KBM-7 (cell line): ENCODE results near the gene DDOST.

ENCODE experiments used
- DNase-seq: peaks from one replicate; pipeline ENCODE4 v3.0.0-alpha.2; 2015
- in situ Hi-C: fragments of 300-500 bp; cut with MboI; formaldehyde crosslinking; loops from 2 replicates; pipeline ENCODE4 v1.14.3; 2020; ENCODE audit warnings: low sequenced_read_pairs, low pct_unique_long_range_greater_than_20kb, mixed read lengths

The DDOST gene

DNA sequence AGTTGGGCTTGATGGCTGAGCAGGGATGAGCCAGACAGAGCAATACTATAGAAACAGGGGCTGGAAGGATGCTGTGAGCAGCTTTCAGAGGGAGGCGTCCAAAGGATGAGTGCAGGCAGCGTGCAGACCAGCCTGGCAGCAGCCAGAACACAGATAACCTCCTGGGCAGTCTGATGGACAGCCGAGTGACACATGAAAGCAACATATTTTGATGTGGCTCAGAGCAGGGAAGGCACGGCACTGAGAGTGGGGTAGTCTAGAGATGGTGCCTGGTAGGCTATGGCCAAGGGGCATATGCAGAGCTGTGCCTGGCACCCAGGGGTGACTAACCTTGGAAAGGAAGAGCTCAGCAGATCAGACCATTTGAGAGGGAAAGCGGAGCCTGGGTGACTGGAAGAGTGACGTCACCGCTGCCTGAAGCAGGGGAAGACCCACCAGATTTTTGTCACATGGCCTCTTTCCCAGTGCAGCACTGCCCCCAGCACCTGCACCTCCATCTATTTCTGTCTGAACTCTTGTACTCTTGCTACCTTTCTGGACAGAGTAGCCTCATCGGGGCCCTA is 24.3 kb downstream of the DDOST start:
- DNase-seq: no peak
- in situ Hi-C loops: loop anchor here (10.0 kb wide), 1 partner anchor 62 kb away; no protein-coding TSS in a partner anchor

GRCh38 chr1:20634594-20635084 is 26.5 kb downstream of the DDOST start:
- peak; percentile 73 for DNase-seq
- in situ Hi-C loops: loop anchor here (10.0 kb wide), 1 partner anchor 60 kb away; no protein-coding TSS in a partner anchor

- DNase-seq: peak; percentile 54
- in situ Hi-C loops: loop anchor here (10.0 kb wide), 1 partner anchor 59 kb away; no protein-coding TSS in a partner anchor
Observed at GRCh38 chr1:20634065-20634593, 27.0 kb downstream of the DDOST start.

GRCh38 chr1:20633190-20634064 is 27.7 kb downstream of the DDOST start, which contains the start of gene PINK1:
Gene PINK1, plus strand, starts transcription at chr1:20633458. Its CDS starts 91 bp downstream, at chr1:20633549.
- DNase-seq: peak; percentile 95
- in situ Hi-C loops: loop anchor here (10.0 kb wide), 1 partner anchor 59 kb away; no protein-coding TSS in a partner anchor

GRCh38 chr1:20632386-20632785 is 28.8 kb downstream of the DDOST start:
- in situ Hi-C loops: loop anchor here (10.0 kb wide), 1 partner anchor 58 kb away; no protein-coding TSS in a partner anchor
- DNase-seq: no peak

DNA sequence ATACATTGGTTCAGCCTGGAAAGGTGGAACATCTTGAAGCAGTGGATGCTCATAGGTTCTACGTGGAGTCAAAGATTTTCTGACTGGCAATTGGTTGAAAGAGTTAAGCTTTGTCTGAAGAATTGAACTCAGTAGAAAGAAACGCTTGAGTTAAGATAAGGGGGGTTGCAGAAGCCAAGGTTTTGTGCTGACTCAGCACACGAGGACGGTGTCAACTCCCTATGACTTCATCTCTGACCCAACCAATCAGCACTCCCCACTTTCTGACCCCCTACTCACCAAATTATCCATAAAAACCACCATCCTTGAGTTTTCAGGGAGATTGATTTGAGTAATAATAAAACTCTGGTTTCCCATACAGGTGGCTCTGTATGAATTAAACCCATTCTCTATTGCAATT is 30.4 kb downstream of the DDOST start:
- DNase-seq: no peak
- in situ Hi-C loops: loop anchor here (10.0 kb wide), 1 partner anchor 56 kb away; no protein-coding TSS in a partner anchor

GRCh38 chr1:20626524-20626923 is 34.6 kb downstream of the DDOST start:
- DNase-seq: no peak
- in situ Hi-C loops: no loop called here

- DNase-seq: no peak
- in situ Hi-C loops: no loop called here
Observed at GRCh38 chr1:20626098-20626427, 35.1 kb downstream of the DDOST start.

DNA sequence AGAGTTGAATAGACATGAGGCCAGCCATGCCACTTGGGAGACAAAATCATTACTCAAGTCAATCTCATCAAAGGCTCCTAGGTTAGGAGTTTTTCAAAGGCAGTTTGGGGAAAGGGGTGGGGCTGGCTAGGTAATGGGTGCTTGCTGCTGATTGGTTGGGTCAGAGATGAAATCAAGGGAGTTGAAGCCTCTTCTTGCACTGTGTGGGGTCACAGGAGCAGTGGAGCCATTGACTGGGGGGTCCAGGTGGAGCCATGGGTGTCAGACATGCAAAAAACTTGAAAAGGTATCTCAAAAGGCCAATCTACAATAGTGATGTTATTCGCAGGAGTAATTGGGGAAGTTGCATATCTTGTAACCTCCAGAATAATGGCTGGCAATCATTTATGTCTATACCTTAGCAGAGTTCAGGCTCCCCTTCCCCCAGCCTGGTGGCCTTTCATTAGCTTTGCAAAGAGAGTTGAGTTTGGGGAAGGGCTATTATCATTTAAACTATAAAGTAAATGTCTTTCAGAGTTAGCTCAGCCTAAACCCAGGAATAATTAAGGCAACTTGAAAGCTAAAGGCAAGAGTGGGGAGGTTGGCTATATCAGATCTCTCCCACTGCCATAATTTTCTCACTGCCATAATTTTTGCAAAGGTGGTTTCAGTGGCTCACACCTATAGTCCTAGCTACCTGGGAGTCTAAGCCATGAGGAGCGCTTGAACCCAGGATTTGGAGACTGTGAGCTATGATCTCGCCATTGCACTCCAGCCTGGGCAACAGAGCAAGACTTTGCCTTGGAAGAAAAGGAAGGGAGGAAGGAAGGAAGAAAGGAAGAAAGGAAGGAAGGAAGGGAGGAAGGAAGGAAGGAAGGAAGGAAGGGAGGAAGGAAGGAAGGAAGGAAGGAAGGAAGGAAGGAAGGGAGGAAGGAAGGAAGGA is 35.7 kb downstream of the DDOST start:
- in situ Hi-C loops: no loop called here
- DNase-seq: no peak

DNA sequence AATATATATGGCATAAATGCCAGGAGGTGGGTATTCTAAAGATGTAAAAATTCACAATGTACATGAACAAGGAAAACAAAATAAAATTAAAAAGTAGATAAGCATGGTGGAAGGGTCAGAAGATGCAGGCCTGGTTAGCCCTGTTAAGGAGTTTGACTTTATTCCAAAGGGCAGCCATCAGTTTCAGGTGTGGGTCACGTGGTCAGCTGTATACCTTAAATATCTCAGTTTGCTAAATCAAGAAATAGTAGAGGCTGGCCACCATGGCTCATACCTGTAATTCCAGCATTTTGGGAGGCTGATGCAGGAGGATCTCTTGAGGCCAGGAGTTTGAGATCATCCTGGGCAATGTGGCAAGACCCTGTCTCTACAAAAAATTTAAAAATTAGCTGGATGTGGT is 36.5 kb downstream of the DDOST start:
- in situ Hi-C loops: no loop called here

DNA sequence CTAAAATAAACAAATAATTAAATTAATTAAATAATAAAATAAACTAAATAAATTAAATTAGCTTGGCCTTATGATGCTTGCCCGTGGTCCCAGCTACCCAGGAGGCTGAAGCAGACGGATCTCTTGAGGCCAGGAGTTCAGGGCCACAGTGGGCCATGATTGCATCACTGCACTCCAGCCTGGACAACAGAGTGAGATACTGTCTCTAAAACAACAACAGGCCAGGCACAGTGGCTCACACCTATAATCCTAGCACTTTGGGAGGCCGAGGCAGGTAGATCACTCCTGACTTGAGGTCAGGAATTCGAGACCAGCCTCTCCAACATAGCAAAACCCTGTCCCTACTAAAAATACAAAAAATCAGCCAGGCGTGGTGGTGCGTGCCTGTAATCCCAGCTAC is 40.2 kb downstream of the DDOST start:
- no peak for DNase-seq
- in situ Hi-C loops: no loop called here

More for the DNA sequence above, 36.5 kb downstream of the DDOST start:
- DNase-seq: no peak

DNA sequence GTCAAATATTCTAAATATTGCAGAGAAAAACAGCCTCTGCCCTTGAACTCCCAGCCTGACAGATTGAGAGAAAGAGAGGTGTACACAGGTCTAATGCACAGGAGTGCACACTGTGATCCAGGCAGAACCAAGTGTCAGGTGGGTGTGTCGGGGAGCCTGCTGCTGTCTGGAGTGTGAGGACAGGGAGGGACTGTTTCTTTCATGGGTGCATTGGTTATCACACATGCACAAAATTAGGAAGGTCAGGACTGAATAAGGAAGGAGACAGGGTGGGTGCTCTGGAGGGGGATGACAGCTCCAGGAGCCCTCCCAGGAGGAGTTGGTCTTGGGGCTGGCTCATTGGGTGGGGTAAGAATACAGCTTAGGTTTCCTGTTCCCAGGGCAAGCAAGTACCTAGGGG is 41.2 kb downstream of the DDOST start:
- in situ Hi-C loops: no loop called here
- DNase-seq: no peak

GRCh38 chr1:20618550-20618949 is 42.6 kb downstream of the DDOST start:
- in situ Hi-C loops: no loop called here
- DNase-seq: no peak

GRCh38 chr1:20616847-20617487 is 44.2 kb downstream of the DDOST start:
- in situ Hi-C loops: no loop called here
- no peak for DNase-seq

DNA sequence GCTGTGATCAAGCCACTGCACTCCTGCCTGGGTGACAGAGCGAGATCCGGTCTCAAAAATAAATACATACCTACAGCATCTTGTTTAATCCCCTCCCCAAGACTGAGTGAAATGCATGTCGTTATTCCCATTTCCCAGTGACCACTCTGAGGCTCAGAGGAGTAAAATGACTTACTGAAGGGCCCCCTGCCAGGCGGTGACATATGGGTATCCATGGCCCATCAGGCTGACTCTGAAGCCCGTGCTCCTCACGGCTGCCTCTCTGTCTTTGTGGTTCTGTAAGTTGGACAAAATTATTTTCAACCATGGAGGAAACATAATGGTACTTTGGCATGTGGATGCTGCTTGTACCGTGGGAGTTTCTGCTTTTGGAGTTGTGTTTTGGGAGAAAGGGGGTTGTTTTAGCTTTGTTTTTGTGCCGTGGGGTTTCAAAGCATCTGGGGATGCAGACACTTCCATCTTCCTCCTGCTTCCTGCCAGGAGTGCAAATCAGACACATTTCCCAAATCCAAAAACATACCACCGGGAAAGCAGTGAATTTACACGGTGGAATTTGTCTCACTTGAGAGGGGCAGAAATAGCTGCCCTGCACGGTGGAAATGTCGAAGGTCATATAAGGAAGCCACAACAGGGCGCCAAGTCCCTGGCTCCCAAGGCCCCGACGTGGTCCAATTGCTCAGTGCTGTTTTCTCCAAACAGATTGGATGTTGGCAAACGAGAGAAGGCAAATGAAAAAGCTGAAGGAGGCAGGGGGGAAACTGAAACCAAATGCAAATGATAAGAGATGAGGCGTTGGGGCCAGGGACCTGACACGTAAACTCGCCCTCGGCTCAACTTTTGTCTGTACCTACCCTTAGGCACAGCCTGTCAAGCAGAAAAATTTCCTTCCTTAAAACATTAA is 45.0 kb downstream of the DDOST start:
- no peak for DNase-seq

DNA sequence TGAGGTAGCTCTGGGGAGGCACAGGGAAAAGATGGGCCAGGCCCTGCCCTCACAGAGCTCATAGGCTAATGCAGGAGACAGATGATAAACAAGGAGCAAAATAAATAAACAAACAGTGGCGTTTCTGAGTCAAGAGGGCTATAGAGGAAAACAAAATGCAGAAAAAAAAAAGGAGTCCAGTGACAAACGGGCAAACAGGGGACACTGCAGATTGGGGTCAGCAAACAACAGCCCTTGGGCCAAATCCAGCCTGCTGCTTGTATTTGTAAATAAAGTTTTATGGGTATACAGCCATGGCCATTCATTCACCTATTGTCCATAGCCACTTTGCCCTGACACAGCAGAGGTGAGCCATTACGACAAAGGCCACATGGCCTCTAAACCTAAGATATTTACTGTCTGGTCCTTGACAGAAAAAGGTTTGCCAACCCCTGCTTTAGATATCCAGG is 47.0 kb downstream of the DDOST start:
- DNase-seq: no peak
- in situ Hi-C loops: no loop called here

More for the DNA sequence above, 45.0 kb downstream of the DDOST start:
- in situ Hi-C loops: no loop called here

- in situ Hi-C loops: no loop called here
- no peak for DNase-seq
Observed at GRCh38 chr1:20612221-20612746, 48.9 kb downstream of the DDOST start.
